Liver (tissue), 3 donors: Measurements from ENCODE around the gene SLC2A4.
A peak's percentile ranks its signal among the peaks of the same experiment; 100 is the strongest.

Experiments
- HNF4G ChIP-seq: IDR thresholded peaks from 2 replicates; pipeline ENCODE4 v1.6.1; 2016; ENCODE audit warnings: antibody characterized with exemption
- JUND ChIP-seq, 2 donors: IDR thresholded peaks; 2 replicates each; pipeline ENCODE4 v1.6.1; 2016; ENCODE audit warnings: antibody characterized with exemption in 2 of 2
- RAD21 ChIP-seq, 2 donors: IDR thresholded peaks; 2 replicates each; pipeline ENCODE4 v1.6.1; 2016; ENCODE audit warnings: antibody characterized with exemption in 2 of 2, mild to moderate bottlenecking in 2 of 2
- RXRA ChIP-seq, 2 donors: IDR thresholded peaks; 2 replicates each; pipeline ENCODE4 v1.6.1; 2017 to 2018; ENCODE audit warnings: antibody characterized with exemption in 2 of 2, mild to moderate bottlenecking in 1 of 2
- YY1 ChIP-seq: IDR thresholded peaks from 2 replicates; pipeline ENCODE4 v1.6.1; 2016; ENCODE audit warnings: antibody characterized with exemption, mild to moderate bottlenecking
- TF ChIP-seq, protein P1 (sequence below): fragments of 150-350 bp; IDR thresholded peaks from 2 replicates; pipeline ENCODE4 v1.5.1; 2017; ENCODE audit warnings: improper control_type of control experiment, low read depth, low read length; ENCODE audit not compliant: missing input control
- TF ChIP-seq, protein P2 (sequence below): IDR thresholded peaks from 2 replicates; pipeline ENCODE4 v1.6.1; 2016; ENCODE audit warnings: antibody characterized with exemption, mild to moderate bottlenecking
- donor health status: healthy.
- donor health status: healthy.

DNA sequence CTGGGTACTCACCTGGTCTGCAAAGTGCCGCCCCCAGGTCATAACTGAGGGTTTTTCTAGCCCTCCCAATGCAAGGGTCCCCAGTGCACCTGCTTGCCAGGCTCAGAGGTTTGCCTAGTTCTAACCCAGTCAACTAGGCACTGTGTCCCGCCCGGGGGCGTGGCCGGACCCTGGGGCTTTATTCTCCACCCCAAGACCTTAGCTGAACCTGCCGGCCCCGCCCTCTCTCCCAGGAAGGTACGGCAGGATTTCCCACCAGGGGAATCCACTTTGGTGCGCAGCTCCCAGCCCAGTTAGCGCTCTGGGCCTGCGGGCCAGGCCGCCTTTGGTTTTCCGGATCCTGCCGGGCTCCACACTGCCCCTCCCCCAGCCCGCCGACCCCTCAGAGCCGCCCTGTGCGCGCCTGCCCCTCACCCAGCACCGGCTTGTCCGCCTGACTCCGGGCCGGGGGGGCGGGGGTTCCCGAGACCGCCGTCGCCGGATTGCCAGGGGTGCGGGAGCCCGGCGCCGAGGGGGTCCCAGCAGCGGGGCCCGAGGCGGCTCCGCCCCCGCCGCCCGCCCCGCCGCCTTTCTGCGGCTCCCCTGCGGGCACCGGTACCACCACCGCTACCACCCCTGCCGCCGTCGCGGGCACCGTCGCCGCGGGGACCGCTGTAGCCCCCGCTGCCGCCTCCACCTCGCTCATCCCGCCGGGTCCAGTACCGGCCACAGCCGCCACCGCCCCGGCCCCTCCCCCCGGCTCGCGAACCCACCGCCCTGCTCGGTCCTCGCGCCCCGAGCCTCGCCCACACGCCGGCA is 12.5 kb downstream of the SLC2A4 start:
- TF ChIP-seq RAD21 (IDR thresholded peaks at IDR 0.05) (no peak), JUND (IDR thresholded peaks at IDR 0.05) (no peak), HNF4G (no peak), RXRA (IDR thresholded peaks at IDR 0.05) (peak; percentile 8 to 45), YY1 (no peak)
- TF ChIP-seq, protein P1, sequence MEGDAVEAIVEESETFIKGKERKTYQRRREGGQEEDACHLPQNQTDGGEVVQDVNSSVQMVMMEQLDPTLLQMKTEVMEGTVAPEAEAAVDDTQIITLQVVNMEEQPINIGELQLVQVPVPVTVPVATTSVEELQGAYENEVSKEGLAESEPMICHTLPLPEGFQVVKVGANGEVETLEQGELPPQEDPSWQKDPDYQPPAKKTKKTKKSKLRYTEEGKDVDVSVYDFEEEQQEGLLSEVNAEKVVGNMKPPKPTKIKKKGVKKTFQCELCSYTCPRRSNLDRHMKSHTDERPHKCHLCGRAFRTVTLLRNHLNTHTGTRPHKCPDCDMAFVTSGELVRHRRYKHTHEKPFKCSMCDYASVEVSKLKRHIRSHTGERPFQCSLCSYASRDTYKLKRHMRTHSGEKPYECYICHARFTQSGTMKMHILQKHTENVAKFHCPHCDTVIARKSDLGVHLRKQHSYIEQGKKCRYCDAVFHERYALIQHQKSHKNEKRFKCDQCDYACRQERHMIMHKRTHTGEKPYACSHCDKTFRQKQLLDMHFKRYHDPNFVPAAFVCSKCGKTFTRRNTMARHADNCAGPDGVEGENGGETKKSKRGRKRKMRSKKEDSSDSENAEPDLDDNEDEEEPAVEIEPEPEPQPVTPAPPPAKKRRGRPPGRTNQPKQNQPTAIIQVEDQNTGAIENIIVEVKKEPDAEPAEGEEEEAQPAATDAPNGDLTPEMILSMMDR = no peak
- TF ChIP-seq, protein P2, sequence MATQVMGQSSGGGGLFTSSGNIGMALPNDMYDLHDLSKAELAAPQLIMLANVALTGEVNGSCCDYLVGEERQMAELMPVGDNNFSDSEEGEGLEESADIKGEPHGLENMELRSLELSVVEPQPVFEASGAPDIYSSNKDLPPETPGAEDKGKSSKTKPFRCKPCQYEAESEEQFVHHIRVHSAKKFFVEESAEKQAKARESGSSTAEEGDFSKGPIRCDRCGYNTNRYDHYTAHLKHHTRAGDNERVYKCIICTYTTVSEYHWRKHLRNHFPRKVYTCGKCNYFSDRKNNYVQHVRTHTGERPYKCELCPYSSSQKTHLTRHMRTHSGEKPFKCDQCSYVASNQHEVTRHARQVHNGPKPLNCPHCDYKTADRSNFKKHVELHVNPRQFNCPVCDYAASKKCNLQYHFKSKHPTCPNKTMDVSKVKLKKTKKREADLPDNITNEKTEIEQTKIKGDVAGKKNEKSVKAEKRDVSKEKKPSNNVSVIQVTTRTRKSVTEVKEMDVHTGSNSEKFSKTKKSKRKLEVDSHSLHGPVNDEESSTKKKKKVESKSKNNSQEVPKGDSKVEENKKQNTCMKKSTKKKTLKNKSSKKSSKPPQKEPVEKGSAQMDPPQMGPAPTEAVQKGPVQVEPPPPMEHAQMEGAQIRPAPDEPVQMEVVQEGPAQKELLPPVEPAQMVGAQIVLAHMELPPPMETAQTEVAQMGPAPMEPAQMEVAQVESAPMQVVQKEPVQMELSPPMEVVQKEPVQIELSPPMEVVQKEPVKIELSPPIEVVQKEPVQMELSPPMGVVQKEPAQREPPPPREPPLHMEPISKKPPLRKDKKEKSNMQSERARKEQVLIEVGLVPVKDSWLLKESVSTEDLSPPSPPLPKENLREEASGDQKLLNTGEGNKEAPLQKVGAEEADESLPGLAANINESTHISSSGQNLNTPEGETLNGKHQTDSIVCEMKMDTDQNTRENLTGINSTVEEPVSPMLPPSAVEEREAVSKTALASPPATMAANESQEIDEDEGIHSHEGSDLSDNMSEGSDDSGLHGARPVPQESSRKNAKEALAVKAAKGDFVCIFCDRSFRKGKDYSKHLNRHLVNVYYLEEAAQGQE = no peak
